BE2C (cell line): ENCODE measurements around the gene FGD2.

ENCODE experiments used
- DNase-seq: peaks from one replicate; pipeline ENCODE4 v3.0.0-alpha.2; 2020
- H3K27me3 ChIP-seq: fragments of 250-450 bp; sonication (Bioruptor Pico); 2 replicates; pipeline ENCODE4 v1.5.1; 2020; ENCODE audit warnings: mild to moderate bottlenecking
- H3K36me3 ChIP-seq: fragments of 250-450 bp; sonication (Bioruptor Pico); 2 replicates; pipeline ENCODE4 v1.5.1; 2020; ENCODE audit warnings: mild to moderate bottlenecking
- H3K4me1 ChIP-seq: fragments of 250-450 bp; sonication (Bioruptor Pico); 2 replicates; pipeline ENCODE4 v1.5.1; 2020
- H3K4me3 ChIP-seq: 2 replicates; pipeline ENCODE4 v1.5.1; 2011; ENCODE audit warnings: low read depth, low read length
- H3K9me3 ChIP-seq: fragments of 250-450 bp; sonication (Bioruptor Pico); 2 replicates; pipeline ENCODE4 v1.5.1; 2020
- TF ChIP-seq, protein P1 (sequence below): IDR thresholded peaks from 2 replicates; pipeline ENCODE4 v1.5.1; 2012; ENCODE audit warnings: mild to moderate bottlenecking, low read depth, low read length

FGD2 gene

DNA sequence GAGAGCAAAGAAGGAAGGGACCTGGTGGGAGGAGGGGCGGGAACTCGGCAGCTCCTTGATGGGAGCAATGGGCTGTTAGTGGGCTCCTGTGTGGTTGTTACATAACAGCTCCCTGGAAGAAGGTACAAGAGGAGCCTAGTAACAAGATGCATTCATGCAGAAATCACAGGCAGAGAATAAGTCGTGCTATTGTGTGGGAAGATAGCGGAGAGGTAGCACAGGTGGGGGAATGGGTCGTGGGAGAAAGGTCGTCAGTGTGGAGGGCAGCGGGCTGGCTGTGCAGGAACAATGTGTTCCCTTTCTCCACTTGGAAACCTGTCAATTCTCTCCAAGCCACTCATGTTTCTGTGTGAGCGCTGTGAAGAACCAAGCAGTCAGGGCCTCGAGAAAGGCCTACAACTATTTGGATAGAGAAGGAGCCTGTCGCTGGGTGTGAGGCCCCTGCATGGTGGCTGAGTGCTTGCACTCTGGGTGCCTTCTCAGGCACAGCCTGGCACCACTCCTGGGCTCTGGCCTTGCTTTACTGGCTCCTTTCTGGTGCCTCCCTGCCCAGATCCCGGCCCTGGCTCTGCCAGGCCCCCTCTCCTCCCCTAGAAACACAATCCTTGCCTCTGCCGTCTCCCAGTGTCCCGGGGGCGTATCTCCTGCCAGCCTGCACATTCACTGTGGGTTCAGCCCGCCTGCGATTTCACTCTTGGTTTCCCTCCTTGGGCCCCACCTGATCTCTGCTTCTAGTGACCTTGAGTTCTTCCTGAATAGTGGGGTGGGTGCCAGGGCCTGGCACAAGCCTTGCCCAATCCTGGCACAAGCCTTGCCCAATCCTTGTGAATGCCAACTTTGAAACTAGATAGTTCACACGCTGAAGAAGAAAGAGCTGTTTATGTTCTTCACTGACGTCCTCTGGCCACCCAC, 7.4 kb upstream of the FGD2 start:
- no peaks in the 10 kb centered on the region for H3K27me3 ChIP-seq
- no peak for DNase-seq

DNA sequence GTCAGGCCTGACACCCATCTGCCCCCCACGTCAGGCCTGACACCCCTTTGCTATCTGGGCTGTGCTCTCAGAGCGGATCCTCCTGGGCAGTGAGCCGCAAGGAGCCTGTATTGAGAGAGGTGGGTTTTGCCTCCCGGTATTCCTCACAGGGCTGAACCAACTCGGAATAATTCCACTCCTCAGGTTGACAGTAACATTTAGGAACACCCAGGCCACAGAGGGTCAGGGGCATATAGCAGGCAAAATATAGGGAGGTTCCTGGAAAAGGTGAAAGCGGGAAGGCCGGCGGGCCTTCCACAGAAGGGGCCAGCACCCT, 6.8 kb upstream of the FGD2 start:
- Histone ChIP-seq H3K9me3 (no peaks in the 10 kb centered on the region), H3K36me3 (no peaks in the 10 kb centered on the region), H3K27me3 (no peaks in the 10 kb centered on the region), H3K4me1 (peaks cover 17% of the 10 kb centered on the region), H3K4me3 (no peak overlapping the region)
- TF ChIP-seq, protein P1, sequence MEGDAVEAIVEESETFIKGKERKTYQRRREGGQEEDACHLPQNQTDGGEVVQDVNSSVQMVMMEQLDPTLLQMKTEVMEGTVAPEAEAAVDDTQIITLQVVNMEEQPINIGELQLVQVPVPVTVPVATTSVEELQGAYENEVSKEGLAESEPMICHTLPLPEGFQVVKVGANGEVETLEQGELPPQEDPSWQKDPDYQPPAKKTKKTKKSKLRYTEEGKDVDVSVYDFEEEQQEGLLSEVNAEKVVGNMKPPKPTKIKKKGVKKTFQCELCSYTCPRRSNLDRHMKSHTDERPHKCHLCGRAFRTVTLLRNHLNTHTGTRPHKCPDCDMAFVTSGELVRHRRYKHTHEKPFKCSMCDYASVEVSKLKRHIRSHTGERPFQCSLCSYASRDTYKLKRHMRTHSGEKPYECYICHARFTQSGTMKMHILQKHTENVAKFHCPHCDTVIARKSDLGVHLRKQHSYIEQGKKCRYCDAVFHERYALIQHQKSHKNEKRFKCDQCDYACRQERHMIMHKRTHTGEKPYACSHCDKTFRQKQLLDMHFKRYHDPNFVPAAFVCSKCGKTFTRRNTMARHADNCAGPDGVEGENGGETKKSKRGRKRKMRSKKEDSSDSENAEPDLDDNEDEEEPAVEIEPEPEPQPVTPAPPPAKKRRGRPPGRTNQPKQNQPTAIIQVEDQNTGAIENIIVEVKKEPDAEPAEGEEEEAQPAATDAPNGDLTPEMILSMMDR: no peak
- DNase-seq: no peak

More for the DNA sequence above, 7.4 kb upstream of the FGD2 start:
- Histone ChIP-seq H3K4me3 (no peak overlapping the region), H3K36me3 (no peaks in the 10 kb centered on the region), H3K9me3 (no peaks in the 10 kb centered on the region), H3K4me1 (peaks cover 17% of the 10 kb centered on the region)
- TF ChIP-seq, protein P1: no peak

DNA sequence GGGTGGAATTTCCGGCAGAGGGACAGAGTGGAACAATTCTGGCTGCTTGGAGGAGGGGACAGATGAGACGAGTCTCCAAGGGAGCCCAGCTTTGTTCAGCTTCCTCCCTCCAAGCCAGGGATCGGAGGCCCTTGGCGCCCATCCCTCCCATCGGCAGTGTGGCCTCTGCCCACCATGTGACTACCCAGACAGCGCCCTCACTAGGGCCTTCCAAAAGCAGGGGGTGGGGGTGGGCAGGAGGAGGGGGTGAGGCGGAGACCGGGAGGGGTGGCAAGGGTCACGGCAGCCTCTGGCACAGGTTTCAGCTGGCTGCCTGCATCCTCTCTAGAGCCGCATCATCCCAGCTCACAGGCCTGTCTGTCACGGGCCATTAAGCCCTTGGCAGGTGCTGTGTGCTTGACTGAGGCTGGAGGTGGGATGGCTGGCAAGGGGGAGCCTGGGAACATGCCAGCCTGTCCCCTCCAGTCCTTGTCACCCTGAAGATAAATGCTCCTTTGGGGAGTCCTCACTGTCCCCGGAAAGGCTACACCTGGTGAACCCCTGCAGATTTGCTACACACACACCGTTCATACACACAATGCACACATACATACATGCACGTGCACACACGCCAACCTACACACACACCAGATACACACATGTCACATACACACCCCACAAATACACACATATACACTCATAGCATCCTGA, 6.2 kb upstream of the FGD2 start:
- peak; percentile 79 for DNase-seq
- TF ChIP-seq, protein P1: no peak

DNA sequence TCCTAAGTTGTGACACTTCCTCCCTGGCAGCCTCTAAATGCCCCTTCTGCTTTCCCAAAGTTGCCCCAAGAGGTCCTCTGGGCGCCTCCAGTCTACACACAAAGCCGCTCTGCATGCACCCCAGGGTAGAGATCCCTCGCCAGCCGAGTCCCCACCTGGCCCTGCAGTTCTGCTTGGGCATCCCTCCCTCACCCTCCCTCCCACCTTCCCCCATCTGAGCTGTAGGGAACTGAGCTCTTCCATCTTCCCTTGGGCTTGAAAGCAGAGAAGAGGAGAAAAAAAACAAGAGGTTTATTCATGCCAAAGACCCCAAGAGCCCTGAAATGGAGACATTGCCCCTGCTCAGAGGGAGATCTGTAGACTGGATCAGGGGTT, 5.7 kb upstream of the FGD2 start:
- H3K9me3 ChIP-seq: no peaks in the 10 kb centered on the region
- H3K4me3 ChIP-seq: no peak overlapping the region
- peaks cover 17% of the 10 kb centered on the region for H3K4me1 ChIP-seq
- no peaks in the 10 kb centered on the region for H3K36me3 ChIP-seq
- H3K27me3 ChIP-seq: no peaks in the 10 kb centered on the region
- no peak for DNase-seq
- TF ChIP-seq, protein P1: no peak

More for the DNA sequence above, 6.2 kb upstream of the FGD2 start:
- H3K9me3 ChIP-seq: no peaks in the 10 kb centered on the region
- H3K36me3 ChIP-seq: no peaks in the 10 kb centered on the region
- no peak overlapping the region for H3K4me3 ChIP-seq
- peaks cover 17% of the 10 kb centered on the region for H3K4me1 ChIP-seq
- no peaks in the 10 kb centered on the region for H3K27me3 ChIP-seq

DNA sequence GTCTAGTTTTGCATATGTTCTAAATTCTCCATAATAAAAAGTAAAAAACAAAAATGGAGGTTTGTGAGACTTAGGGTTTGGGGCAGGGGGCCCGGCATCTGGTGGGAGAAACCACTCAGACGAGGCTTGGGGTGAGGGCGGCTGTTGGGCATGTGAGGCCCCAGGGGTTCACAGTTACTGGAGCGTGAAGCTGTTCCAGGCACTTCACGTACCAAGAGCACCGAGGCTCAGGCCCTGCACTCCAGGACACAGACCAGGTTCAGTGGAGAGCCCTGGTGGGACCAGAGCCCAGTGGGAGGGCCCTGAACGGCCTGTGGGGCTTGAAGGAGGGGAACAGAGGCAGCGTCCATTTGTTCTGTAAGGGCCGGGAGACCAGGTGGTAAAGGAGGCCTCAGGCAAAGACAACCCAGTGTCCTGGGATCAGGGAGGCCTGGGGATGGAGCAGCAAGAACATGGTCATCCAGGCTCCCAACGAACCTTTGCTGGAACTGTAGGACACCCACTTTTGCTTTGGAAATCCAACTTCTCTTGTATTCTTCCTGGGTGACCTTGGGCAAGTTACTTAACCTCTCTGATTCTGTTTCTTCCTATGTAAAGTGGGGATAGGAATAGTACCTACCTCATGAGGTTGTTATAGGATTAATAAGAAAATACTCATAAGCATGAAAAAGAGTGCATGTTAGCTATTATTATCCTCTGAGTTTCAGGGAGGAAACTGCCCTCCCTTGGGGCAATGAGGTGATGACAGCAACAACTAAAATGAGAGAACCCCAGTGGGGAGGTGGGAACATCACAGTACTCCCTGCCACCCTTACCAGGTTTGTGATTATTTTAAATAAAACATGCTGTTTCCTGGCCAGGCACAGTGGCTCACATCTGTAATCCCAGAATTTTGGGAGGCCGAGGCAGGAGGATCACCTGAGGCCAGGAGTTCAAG, 1.1 kb upstream of the FGD2 start:
- TF ChIP-seq, protein P1: no peak
- H3K36me3 ChIP-seq: no peaks in the 10 kb centered on the region
- H3K4me1 ChIP-seq: peaks cover 6% of the 10 kb centered on the region
- H3K9me3 ChIP-seq: no peaks in the 10 kb centered on the region
- peak; percentile 59 for DNase-seq
- no peak overlapping the region for H3K4me3 ChIP-seq
- H3K27me3 ChIP-seq: no peaks in the 10 kb centered on the region
